ENCODE data around the gene ASTN1. TPM values are rescaled to one million over a fixed set of nuclear protein-coding genes. Genes with fewer than 3 reads are reported as not detected.

The ASTN1 gene
- total RNA-seq, 1 donor from 2014 or later, result 0.36 TPM

DNA sequence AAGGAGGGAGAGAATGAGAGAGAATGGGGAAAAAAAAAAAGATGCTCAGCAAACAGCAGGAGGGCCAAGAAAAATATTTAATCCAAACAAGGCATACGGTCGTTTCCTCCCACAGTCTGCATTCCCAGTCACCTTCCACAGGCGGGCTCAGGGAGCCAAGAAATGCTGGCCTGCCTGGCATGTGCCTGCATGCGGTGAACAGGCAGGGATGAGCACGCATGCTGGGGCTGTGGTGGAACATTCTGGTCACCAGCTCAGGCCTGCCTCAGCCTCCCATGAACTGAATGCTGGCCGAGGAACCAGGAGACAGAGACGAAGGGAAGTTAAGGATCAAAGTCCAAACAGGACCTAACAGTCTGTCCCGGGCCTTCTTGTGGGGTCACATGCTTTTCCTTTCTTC lies 335.3 kb downstream of the ASTN1 start:
- intact Hi-C loops (cut with DNase I), result no loop called here
- ATAC-seq (no peak), DNase-seq (ENCODE audit: low spot score) (no peak)

DNA sequence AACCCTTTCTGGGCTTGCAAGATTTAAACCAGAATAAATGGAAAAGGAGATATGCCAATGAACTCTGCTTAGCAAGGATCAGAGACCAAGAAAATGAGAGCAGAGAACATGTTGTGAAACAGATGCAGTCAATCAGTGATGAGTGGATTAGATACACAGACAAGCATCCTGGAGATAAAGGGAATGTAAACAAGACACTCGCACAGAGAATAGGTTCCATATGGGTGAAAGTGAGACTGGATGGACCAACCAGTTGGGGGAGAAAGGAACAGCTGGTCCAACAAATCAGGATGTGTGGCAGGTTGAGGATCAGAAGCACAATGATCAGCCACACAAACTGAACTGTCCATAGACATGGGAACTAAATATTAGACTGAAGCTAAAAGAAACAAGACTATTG lies 338.2 kb downstream of the ASTN1 start:
- DNase-seq (ENCODE audit: low spot score), result no peak
- intact Hi-C loops (cut with DNase I), result no loop called here

DNA sequence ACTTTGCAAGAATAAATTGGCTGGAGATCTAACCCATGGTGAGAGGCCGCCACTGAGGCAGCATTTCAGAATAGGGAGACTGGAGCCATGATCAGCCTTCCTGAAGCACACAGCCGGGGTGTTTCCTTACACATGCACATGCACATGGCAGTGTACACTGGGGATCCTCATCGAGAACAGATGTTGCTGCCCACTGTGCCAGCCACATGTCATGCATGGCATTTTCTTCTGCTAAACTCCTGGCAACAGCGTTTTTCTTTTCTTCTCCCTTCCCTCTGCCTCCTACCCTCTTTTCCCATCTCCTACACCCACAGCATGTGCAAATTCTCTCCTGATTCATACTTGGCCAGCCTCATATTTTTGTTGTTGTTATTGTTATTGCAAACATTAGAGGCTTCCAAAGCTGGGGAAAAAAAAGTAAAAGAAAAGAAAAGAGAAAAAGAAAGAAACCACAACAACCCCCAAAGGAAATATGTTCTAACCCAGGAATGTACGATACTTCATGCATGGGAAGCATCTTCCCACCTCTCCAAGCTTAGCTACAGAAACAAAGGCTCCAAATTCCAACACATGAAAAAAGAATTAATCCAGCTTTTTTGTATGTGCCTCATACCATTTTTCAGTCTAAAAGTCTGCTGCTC lies 344.0 kb downstream of the ASTN1 start:
- intact Hi-C loops (cut with DNase I), result no loop called here
- DNase-seq (ENCODE audit: low spot score) (no peak), ATAC-seq (peak; percentile 76)

More for the DNA sequence above, 338.2 kb downstream of the ASTN1 start:
- ATAC-seq, result no peak

DNA sequence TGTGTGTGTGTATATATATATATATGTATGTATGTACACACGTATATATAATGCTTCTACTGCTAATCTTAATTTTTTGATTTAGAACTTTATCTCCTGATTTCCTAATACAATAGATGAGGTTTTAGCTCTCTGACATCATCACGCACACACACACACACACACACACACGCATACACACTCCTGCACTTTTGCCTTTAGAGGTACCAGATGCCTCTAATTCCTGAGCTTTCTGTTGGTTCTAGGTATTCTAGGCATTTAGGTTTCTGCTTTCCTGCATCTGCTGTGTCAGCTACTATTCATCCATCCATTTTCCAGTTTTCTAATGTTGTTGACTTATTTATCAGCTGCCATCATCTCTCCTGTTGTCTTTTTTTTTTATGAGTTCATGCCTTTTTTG lies 348.3 kb downstream of the ASTN1 start:
- intact Hi-C loops (cut with DNase I), result no loop called here
- ATAC-seq (no peak), DNase-seq (ENCODE audit: low spot score) (no peak)

DNA sequence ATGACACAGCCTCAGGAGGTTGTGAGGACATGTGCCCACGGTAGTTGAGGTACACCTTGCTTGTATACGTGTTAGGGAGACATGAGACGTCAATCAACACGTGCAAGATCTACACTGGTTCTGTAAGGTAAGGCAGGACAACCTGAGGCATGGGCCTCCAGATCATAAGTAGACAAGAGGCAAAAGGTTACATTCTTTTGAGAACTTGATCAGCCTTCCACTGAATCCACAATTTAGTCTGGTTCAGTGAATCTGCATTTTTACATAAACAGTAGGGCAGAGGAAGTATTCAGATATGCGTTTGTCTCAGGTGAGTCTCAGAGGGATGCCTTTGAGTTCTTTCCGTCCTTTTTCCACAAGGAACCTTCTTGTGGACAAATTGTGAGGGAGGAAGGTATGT lies 348.9 kb downstream of the ASTN1 start:
- DNase-seq (ENCODE audit: low spot score) (no peak), ATAC-seq (no peak)
- intact Hi-C loops (cut with DNase I), result no loop called here

DNA sequence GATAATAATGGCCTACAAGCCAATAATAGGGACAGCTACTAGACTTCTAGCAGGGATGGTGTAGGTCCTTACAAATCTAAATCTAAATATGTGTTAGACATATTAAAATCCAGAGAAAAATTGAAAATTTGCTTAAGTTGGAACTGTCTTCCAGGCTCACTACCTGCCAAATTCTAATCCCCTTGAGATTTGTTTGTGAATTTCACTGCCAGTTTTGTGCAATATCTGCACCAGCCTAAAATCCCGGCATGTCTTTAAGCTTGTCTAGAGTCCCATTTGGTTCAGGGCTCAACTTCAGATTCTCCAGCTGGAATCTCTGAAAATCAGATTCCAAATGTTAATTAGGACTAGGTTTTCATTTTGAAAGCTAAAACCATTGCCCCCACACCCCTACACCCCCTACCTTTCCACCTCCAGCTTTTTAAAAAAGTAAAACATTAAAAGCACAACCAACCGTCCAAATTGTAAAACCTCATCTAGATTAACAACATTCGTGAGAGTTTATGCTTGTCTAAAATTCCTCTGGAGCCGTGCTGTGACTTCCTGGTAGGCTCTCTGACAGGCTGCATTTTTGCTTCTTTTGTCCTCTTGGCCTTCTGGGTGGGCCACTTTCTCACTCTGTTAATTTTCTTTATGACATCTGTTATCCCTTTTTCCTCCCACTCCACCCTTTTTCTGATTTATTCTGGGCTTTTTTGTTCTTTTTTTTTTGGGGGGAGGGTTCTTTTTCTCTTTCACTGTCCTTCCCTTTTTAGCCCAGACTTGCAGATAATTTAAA lies 352.8 kb downstream of the ASTN1 start:
- intact Hi-C loops (cut with DNase I), result no loop called here
- no peak for ATAC-seq
- DNase-seq (ENCODE audit: low spot score), result no peak

DNA sequence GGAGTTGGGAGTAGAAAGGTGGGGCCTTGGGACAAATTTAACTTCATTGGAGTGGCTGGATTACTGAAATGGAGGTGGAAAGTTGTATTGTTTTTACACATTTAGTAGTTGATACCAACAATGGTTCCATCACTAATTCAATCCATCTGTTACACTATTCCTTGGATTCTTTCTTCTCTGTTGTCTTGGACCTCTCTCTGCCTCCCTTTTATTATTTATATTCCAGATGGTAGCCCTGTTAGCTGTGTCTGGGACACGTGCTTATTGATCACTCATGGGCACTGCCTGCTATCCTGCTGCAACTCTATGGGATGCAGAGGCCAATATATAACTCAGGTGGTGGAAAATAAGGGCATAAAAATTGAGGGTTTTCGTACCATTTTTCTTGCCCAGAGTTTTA lies 355.2 kb downstream of the ASTN1 start:
- intact Hi-C loops (cut with DNase I), result no loop called here
- no peak for ATAC-seq
- DNase-seq (ENCODE audit: low spot score), result no peak

Small RNA genes within 50 kb of the gene (microRNA-seq; reads per million reads assigned to microRNA genes)
- gene MIR488, result not detected

Other genes with a start within 250 kb of the ASTN1 start
- 0.18 TPM for gene BRINP2, start 6.2 kb upstream of the ASTN1 start, total RNA-seq

Data from sciatic nerve (tissue), 2 donors.